Stomach (tissue), 9 donors: ENCODE results near the gene AP1B1. TPM values are rescaled to one million over a fixed set of nuclear protein-coding genes. Genes with fewer than 3 reads are reported as not detected.

ENCODE experiments used
- DNase-seq, 2 donors: peaks; one replicate each; pipeline versions ENCODE4 v3.0.0 to v3.0.0-alpha.2; 2013 to 2019
- H3K27ac ChIP-seq, 5 donors: fragments of 200-600 bp in 4 of 5; sonication (generic) in 4 of 5; one replicate each; pipeline ENCODE4 v1.5.1; 2013 to 2019; ENCODE audit warnings: mild to moderate bottlenecking in 1 of 5, moderate library complexity in 1 of 5
- H3K27me3 ChIP-seq, 3 donors: fragments of 200-600 bp; sonication (generic); one replicate each; pipeline ENCODE4 v1.5.1; 2017 to 2019; ENCODE audit warnings: mixed run types in 1 of 3
- H3K36me3 ChIP-seq, 4 donors: fragments of 200-600 bp; sonication (generic); 1 replicate in 3 of 4; 2 replicates in 1 of 4; pipeline ENCODE4 v1.5.1; 2016 to 2019
- H3K4me1 ChIP-seq, 4 donors: fragments of 200-600 bp; sonication (generic); one replicate each; pipeline ENCODE4 v1.5.1; 2016 to 2019
- H3K4me3 ChIP-seq, 4 donors: fragments of 200-600 bp; sonication (generic) in 3 of 4; one replicate each; pipeline ENCODE4 v1.5.1; 2016 to 2019; ENCODE audit warnings: mild to moderate bottlenecking in 1 of 4
- H3K9me3 ChIP-seq, 4 donors: fragments of 200-600 bp; sonication (generic); one replicate each; pipeline ENCODE4 v1.5.1; 2016 to 2019
- EP300 ChIP-seq: sonication (generic); formaldehyde crosslinking; IDR thresholded peaks from one replicate; pipeline ENCODE4 v1.6.1; 2017; ENCODE audit warnings: antibody characterized with exemption
- POLR2A ChIP-seq, 4 donors: fragments of 450-650 bp; IDR thresholded peaks; one replicate each; pipeline ENCODE4 v1.6.1; 2016; ENCODE audit warnings: antibody characterized with exemption in 4 of 4, control low read depth in 2 of 4, mild to moderate bottlenecking in 1 of 4, moderate library complexity in 1 of 4
- POLR2AphosphoS5 ChIP-seq, 3 donors: sonication (generic); formaldehyde crosslinking; IDR thresholded peaks; one replicate each; pipeline ENCODE4 v1.6.1; 2016; ENCODE audit warnings: antibody characterized with exemption in 3 of 3
- WGBS, 5 donors: extraction: QIAGEN DNeasy Blood & Tissue Kit in 3 of 5; methylation state at CpG; one replicate each; pipeline versions ENCODE4 v1.1.5 to v1.1.7; 2013 to 2018; 5-methylcytosine and 5-hydroxymethylcytosine counted together
- intact Hi-C: fragments of 100-400 bp; cut with DNase I; formaldehyde crosslinking; loops from one replicate; pipeline ENCODE4 v1.15.1; 2023; ENCODE audit warnings: low total_unique reads
- polyA plus RNA-seq, 3 donors: library from polyadenylated mRNA; stranded (reverse); fragments of 200-250 nt; gene quantifications; one replicate each; pipeline ENCODE4 v1.2.3, GENCODE V29; 2013
- total RNA-seq, 5 donors: library from RNA; depleted of rRNA; stranded (reverse); fragments of >200 nt; gene quantifications; one replicate each; pipeline versions ENCODE4 v1.1.0 to v1.2.3, GENCODE V29; 2014 to 2016
- TF ChIP-seq, protein P1 (sequence below), 7 experiments: fragments of 450-650 bp in 4 of 7; fragments of 200-600 bp in 3 of 7; sonication (generic) in 3 of 7; IDR thresholded peaks; one replicate each; pipeline ENCODE4 v1.5.1; 2016 to 2019; ENCODE audit warnings: antibody characterized with exemption in 7 of 7, control low read depth in 2 of 7, mild to moderate bottlenecking in 1 of 7
- donor health status: healthy with polysubstance abuse.
- donor health status: Bipolar disorder and iron deficiency.
- donor health status: healthy.

Gene AP1B1
- total and polyA plus RNA-seq, 8 donors, result 19.8 to 109 (median 43.9) TPM

- Histone ChIP-seq H3K9me3 (no peaks in the 10 kb centered on the region), H3K27me3 (no peaks in the 10 kb centered on the region), H3K27ac (no peak overlapping the region), H3K36me3 (no peaks in the 10 kb centered on the region), H3K4me1 (peaks cover 25 to 45% (median 33%) of the 10 kb centered on the region in 4 donors), H3K4me3 (no peak overlapping the region)
- no peak for DNase-seq
- intact Hi-C loops, result no loop called here
- no peak for TF ChIP-seq POLR2AphosphoS5 (IDR thresholded peaks at IDR 0.05)
- TF ChIP-seq, protein P1, sequence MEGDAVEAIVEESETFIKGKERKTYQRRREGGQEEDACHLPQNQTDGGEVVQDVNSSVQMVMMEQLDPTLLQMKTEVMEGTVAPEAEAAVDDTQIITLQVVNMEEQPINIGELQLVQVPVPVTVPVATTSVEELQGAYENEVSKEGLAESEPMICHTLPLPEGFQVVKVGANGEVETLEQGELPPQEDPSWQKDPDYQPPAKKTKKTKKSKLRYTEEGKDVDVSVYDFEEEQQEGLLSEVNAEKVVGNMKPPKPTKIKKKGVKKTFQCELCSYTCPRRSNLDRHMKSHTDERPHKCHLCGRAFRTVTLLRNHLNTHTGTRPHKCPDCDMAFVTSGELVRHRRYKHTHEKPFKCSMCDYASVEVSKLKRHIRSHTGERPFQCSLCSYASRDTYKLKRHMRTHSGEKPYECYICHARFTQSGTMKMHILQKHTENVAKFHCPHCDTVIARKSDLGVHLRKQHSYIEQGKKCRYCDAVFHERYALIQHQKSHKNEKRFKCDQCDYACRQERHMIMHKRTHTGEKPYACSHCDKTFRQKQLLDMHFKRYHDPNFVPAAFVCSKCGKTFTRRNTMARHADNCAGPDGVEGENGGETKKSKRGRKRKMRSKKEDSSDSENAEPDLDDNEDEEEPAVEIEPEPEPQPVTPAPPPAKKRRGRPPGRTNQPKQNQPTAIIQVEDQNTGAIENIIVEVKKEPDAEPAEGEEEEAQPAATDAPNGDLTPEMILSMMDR (IDR thresholded peaks at IDR 0.05), result no peak
- no peak for TF ChIP-seq POLR2A (IDR thresholded peaks at IDR 0.05)
- no peak for TF ChIP-seq EP300
- WGBS, 5 donors, result 79 to 90% (median 84%) methylated on average over 8 of the region's 8 CpGs
Observed at GRCh38 chr22:29391546-29391945, 3.2 kb upstream of the AP1B1 start.

GRCh38 chr22:29390270-29390669 is 1.9 kb upstream of the AP1B1 start:
- DNase-seq, result no peak
- 93 to 95% (median 93%) methylated on average over 6 of the region's 6 CpGs for WGBS, 5 donors
- TF ChIP-seq, protein P1 (IDR thresholded peaks at IDR 0.05), result no peak
- TF ChIP-seq POLR2A (IDR thresholded peaks at IDR 0.05), result no peak
- no peak for TF ChIP-seq POLR2AphosphoS5 (IDR thresholded peaks at IDR 0.05)
- no peak for TF ChIP-seq EP300
- no peak overlapping the region for H3K4me3 ChIP-seq
- H3K27ac ChIP-seq, result no peak overlapping the region
- H3K27me3 ChIP-seq, result no peaks in the 10 kb centered on the region
- H3K36me3 ChIP-seq, result peaks cover 0 to 2% (median 0%) of the 10 kb centered on the region in 4 donors
- H3K4me1 ChIP-seq, result peaks cover 33 to 57% (median 43%) of the 10 kb centered on the region in 4 donors
- H3K9me3 ChIP-seq, result no peaks in the 10 kb centered on the region
- intact Hi-C loops, result no loop called here

GRCh38 chr22:29388759-29389090 is 355 bp upstream of the AP1B1 start:
- Histone ChIP-seq H3K27me3 (no peaks in the 10 kb centered on the region), H3K36me3 (peaks cover 0 to 17% (median 8%) of the 10 kb centered on the region in 4 donors), H3K4me1 (peaks cover 42 to 64% (median 57%) of the 10 kb centered on the region in 4 donors), H3K27ac (peak overlapping the region; percentile 86 to 95 (median 89)), H3K4me3 (peak overlapping the region; percentile 73 to 81 (median 80)), H3K9me3 (no peaks in the 10 kb centered on the region)
- TF ChIP-seq POLR2AphosphoS5 (IDR thresholded peaks at IDR 0.05) (no peak), EP300 (no peak), POLR2A (IDR thresholded peaks at IDR 0.05) (no peak)
- TF ChIP-seq, protein P1 (IDR thresholded peaks at IDR 0.05), result no peak
- intact Hi-C loops, result no loop called here
- WGBS, 5 donors, result 12 to 19% (median 18%) methylated on average over 9 of the region's 9 CpGs
- no peak for DNase-seq

DNA sequence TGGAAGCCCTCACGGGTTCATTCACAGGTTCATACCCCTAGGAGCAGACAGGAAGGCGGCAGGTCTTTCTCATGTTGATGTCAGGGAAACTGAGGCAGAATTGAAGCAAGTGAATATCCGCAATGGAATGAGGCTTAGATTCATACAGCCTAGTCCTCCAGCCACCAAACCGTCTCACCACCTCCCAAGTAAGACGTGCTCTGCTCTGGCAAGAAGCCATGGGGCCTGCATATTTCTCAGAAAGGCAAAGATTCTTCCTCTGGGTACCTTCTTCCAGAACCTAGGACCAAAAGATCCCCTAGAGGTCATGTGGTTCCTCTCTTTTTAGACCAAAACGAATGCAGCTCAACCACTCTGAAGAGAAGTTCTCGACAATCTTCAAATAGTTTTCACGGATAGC is 1.7 kb downstream of the AP1B1 start:
- H3K27me3 ChIP-seq, result no peaks in the 10 kb centered on the region
- H3K36me3 ChIP-seq, result peaks cover 0 to 17% (median 8%) of the 10 kb centered on the region in 4 donors
- H3K4me3 ChIP-seq, result no peak overlapping the region
- TF ChIP-seq EP300 (no peak), POLR2A (IDR thresholded peaks at IDR 0.05) (no peak), POLR2AphosphoS5 (IDR thresholded peaks at IDR 0.05) (no peak)
- TF ChIP-seq, protein P1 (IDR thresholded peaks at IDR 0.05), result no peak
- H3K4me1 ChIP-seq, result peaks cover 60 to 72% (median 70%) of the 10 kb centered on the region in 4 donors
- WGBS, 5 donors, result 51 to 64% (median 55%) methylated on average over 8 of the region's 8 CpGs
- intact Hi-C loops, result no loop called here
- H3K27ac ChIP-seq, result peak overlapping the region; percentile 60 to 93 (median 87)
- H3K9me3 ChIP-seq, result no peaks in the 10 kb centered on the region
- no peak for DNase-seq
